Measurements from ENCODE around the gene ALAS1.

The ALAS1 gene

GRCh38 chr3:52153389-52154096 lies 44.4 kb upstream of the ALAS1 start (continued):
- TF ChIP-seq, protein P1, sequence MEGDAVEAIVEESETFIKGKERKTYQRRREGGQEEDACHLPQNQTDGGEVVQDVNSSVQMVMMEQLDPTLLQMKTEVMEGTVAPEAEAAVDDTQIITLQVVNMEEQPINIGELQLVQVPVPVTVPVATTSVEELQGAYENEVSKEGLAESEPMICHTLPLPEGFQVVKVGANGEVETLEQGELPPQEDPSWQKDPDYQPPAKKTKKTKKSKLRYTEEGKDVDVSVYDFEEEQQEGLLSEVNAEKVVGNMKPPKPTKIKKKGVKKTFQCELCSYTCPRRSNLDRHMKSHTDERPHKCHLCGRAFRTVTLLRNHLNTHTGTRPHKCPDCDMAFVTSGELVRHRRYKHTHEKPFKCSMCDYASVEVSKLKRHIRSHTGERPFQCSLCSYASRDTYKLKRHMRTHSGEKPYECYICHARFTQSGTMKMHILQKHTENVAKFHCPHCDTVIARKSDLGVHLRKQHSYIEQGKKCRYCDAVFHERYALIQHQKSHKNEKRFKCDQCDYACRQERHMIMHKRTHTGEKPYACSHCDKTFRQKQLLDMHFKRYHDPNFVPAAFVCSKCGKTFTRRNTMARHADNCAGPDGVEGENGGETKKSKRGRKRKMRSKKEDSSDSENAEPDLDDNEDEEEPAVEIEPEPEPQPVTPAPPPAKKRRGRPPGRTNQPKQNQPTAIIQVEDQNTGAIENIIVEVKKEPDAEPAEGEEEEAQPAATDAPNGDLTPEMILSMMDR (tag by site-specific recombination; IDR thresholded peaks at IDR 0.05) = no peak
- TF ChIP-seq ZNF394 (tag by site-specific recombination; IDR thresholded peaks at IDR 0.05; ENCODE audit: borderline replicate concordance) = no peak
- 0 out of 2 replicates have a peak, but pooled peaks have one; percentile 9 for TF ChIP-seq ZNF768 (tag by site-specific recombination; IDR thresholded peaks at IDR 0.05)
- TF ChIP-seq, protein P2, sequence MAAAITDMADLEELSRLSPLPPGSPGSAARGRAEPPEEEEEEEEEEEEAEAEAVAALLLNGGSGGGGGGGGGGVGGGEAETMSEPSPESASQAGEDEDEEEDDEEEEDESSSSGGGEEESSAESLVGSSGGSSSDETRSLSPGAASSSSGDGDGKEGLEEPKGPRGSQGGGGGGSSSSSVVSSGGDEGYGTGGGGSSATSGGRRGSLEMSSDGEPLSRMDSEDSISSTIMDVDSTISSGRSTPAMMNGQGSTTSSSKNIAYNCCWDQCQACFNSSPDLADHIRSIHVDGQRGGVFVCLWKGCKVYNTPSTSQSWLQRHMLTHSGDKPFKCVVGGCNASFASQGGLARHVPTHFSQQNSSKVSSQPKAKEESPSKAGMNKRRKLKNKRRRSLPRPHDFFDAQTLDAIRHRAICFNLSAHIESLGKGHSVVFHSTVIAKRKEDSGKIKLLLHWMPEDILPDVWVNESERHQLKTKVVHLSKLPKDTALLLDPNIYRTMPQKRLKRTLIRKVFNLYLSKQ (tag by site-specific recombination; IDR thresholded peaks at IDR 0.05; ENCODE audit: borderline replicate concordance) = no peak
- no peak for TF ChIP-seq ZNF76 (tag by site-specific recombination; IDR thresholded peaks at IDR 0.05; ENCODE audit: borderline replicate concordance, low read depth)
- TF ChIP-seq ZNF16 (tag by site-specific recombination; IDR thresholded peaks at IDR 0.05; ENCODE audit: low read depth) = no peak
- TF ChIP-seq ZNF704 (tag by site-specific recombination; IDR thresholded peaks at IDR 0.05) = no peak
- TF ChIP-seq ZNF416 (tag by site-specific recombination; IDR thresholded peaks at IDR 0.05) = no peak
- TF ChIP-seq ZNF18 (tag by site-specific recombination; IDR thresholded peaks at IDR 0.05) = no peak
- no peak for TF ChIP-seq ZNF621 (tag by site-specific recombination; IDR thresholded peaks at IDR 0.05)
- TF ChIP-seq TRIM28 (IDR thresholded peaks at IDR 0.05; ENCODE audit: borderline replicate concordance, low read length) = no peak
- peak; percentile 55 for TF ChIP-seq SP3 (tag by site-specific recombination; IDR thresholded peaks at IDR 0.05)
- no peak for TF ChIP-seq ZNF132 (tag by site-specific recombination; IDR thresholded peaks at IDR 0.05; ENCODE audit: borderline replicate concordance)
- TF ChIP-seq BCL6B (tag by site-specific recombination; IDR thresholded peaks at IDR 0.05) = no peak
- no peak for TF ChIP-seq ZNF473 (tag by site-specific recombination; IDR thresholded peaks at IDR 0.05)
- peak; percentile 88 for TF ChIP-seq SCRT1 (tag by site-specific recombination; IDR thresholded peaks at IDR 0.05; ENCODE audit: borderline replicate concordance)
- TF ChIP-seq FEZF1 (tag by site-specific recombination; IDR thresholded peaks at IDR 0.05) = no peak
- no peak for TF ChIP-seq ZNF837 (tag by site-specific recombination; IDR thresholded peaks at IDR 0.05)
- TF ChIP-seq GFI1B (tag by site-specific recombination; IDR thresholded peaks at IDR 0.05) = no peak
- no peak for TF ChIP-seq ZNF596 (tag by site-specific recombination; IDR thresholded peaks at IDR 0.05)
- TF ChIP-seq ZXDB (tag by site-specific recombination; IDR thresholded peaks at IDR 0.05) = no peak
- TF ChIP-seq ZNF350 (tag by site-specific recombination; IDR thresholded peaks at IDR 0.05) = no peak
- TF ChIP-seq ZBTB8A (tag by site-specific recombination; IDR thresholded peaks at IDR 0.05) = no peak
- TF ChIP-seq ZNF335 (tag by site-specific recombination; conservative IDR thresholded peaks at IDR 0.05) = peak; percentile 48
- TF ChIP-seq PRDM10 (tag by site-specific recombination; IDR thresholded peaks at IDR 0.05) = peak; percentile 87
